Naive B cell (primary cell): Measurements from ENCODE around the gene GOLGB1. TPM values are rescaled to one million over a fixed set of nuclear protein-coding genes. Genes with fewer than 3 reads are reported as not detected.
"Not testable (repeated sequence)": the region's sequence is repeated elsewhere in the genome, so short reads cannot be mapped to it uniquely, and the experiment has no call there.

Experiments
- ATAC-seq, 2 donors: fragments of 150-1000 bp; cut with Tn5 transposase; 2 replicates each; pipeline ENCODE4 v1.10.0; 2021; ENCODE audit warnings: low read depth in 2 of 2, mild to moderate bottlenecking in 2 of 2, moderate library complexity in 2 of 2
- DNase-seq: peaks from one replicate; pipeline ENCODE4 v3.0.0; 2022
- H3K27ac Mint-ChIP-seq, 6 donors: one replicate each; pipeline ENCODE4 v1.8.0; 2020 to 2022; ENCODE audit warnings: mild to moderate bottlenecking in 6 of 6, mixed read lengths in 6 of 6, moderate library complexity in 5 of 6, inconsistent platforms in 2 of 6
- H3K27me3 Mint-ChIP-seq, 3 donors: one replicate each; pipeline ENCODE4 v1.8.0; 2021 to 2022; ENCODE audit warnings: mixed read lengths in 3 of 3, mild to moderate bottlenecking in 1 of 3
- H3K36me3 Mint-ChIP-seq, 2 donors: one replicate each; pipeline ENCODE4 v1.8.0; 2020 to 2022; ENCODE audit warnings: mixed read lengths in 2 of 2, inconsistent platforms in 1 of 2, mild to moderate bottlenecking in 1 of 2
- H3K4me1 Mint-ChIP-seq, 3 donors: one replicate each; pipeline ENCODE4 v1.8.0; 2020 to 2022; ENCODE audit warnings: mixed read lengths in 3 of 3, inconsistent platforms in 1 of 3, mild to moderate bottlenecking in 1 of 3, moderate library complexity in 1 of 3
- H3K4me3 Mint-ChIP-seq, 8 donors: one replicate each; pipeline ENCODE4 v1.8.0; 2020 to 2022; ENCODE audit warnings: mild to moderate bottlenecking in 8 of 8, mixed read lengths in 8 of 8, moderate library complexity in 8 of 8, inconsistent platforms in 2 of 8
- H3K9me3 Mint-ChIP-seq, 7 donors: one replicate each; pipeline ENCODE4 v1.8.0; 2020 to 2022; ENCODE audit warnings: mixed read lengths in 7 of 7, mild to moderate bottlenecking in 5 of 7, inconsistent platforms in 2 of 7, moderate library complexity in 1 of 7
- polyA plus RNA-seq, 6 donors: library from polyadenylated mRNA; unstranded; fragments of 300-500 nt; fragmentation: Illumina TruSeq; gene quantifications; one replicate each; pipeline ENCODE4 v1.2.3, GENCODE V29; 2021; ENCODE audit warnings: low read depth in 6 of 6

The GOLGB1 gene
- 10 to 100 TPM in 1 of 6 donors, 1 to 10 TPM in 5; 1.2 to 10.6 (median 5.8) TPM for polyA plus RNA-seq

- Mint-ChIP-seq H3K36me3 (no peaks in the 10 kb centered on the region), H3K27me3 (peaks cover 0 to 11% (median 0%) of the 10 kb centered on the region in 3 donors), H3K4me1 (peaks cover 0 to 4% (median 3%) of the 10 kb centered on the region in 3 donors), H3K9me3 (no peaks in the 10 kb centered on the region), H3K4me3 (no peak within 1 kb of the TSS), H3K27ac (no peak within 1 kb of the TSS)
- DNase-seq (peak; percentile 95), ATAC-seq (peak; percentile 89 to 92)
These were observed at the start of gene GOLGB1 for GRCh38 chr3:121749276-121750086. Gene GOLGB1 (minus strand): TSS chr3:121749741. CDS start chr3:121730971, 18,770 bp downstream.

- ATAC-seq (no peak), DNase-seq (no peak)
- Mint-ChIP-seq H3K27me3 (no peaks in the 10 kb centered on the region), H3K4me3 (peak overlapping the region in 4 of 8 donors; percentile 12 to 70 (median 30)), H3K9me3 (peaks cover 0 to 7% (median 0%) of the 10 kb centered on the region in 7 donors), H3K36me3 (peaks cover 8 to 10% of the 10 kb centered on the region in 2 donors), H3K4me1 (peaks cover 43 to 61% (median 45%) of the 10 kb centered on the region in 3 donors), H3K27ac (peak overlapping the region in 2 of 6 donors; percentile 48 to 74)
These were observed 47.4 kb upstream of the GOLGB1 start for GRCh38 chr3:121796970-121797369.

- Mint-ChIP-seq H3K4me3 (peak overlapping the region; percentile 67 to 92 (median 84)), H3K4me1 (peaks cover 32 to 55% (median 32%) of the 10 kb centered on the region in 3 donors), H3K27me3 (no peaks in the 10 kb centered on the region), H3K27ac (peak overlapping the region; percentile 7 to 92 (median 66)), H3K36me3 (peaks cover 7 to 15% of the 10 kb centered on the region in 2 donors), H3K9me3 (peaks cover 0 to 2% (median 0%) of the 10 kb centered on the region in 7 donors)
- ATAC-seq, result peak; percentile 70 to 81
- no peak for DNase-seq
These were observed 44.9 kb upstream of the GOLGB1 start for GRCh38 chr3:121794264-121794983.

- no peak for DNase-seq
- H3K9me3 Mint-ChIP-seq, result peaks cover 0 to 2% (median 0%) of the 10 kb centered on the region in 7 donors
- peaks cover 39 to 64% (median 46%) of the 10 kb centered on the region in 3 donors for H3K4me1 Mint-ChIP-seq
- H3K27ac Mint-ChIP-seq, result peak overlapping the region; percentile 86 to 98 (median 92)
- peak overlapping the region; percentile 67 to 92 (median 86) for H3K4me3 Mint-ChIP-seq
- peaks cover 20 to 29% of the 10 kb centered on the region in 2 donors for H3K36me3 Mint-ChIP-seq
- peak; percentile 22 to 24 for ATAC-seq
- no peaks in the 10 kb centered on the region for H3K27me3 Mint-ChIP-seq
These were observed 43.5 kb upstream of the GOLGB1 start for GRCh38 chr3:121793078-121793477.

- Mint-ChIP-seq H3K36me3 (peaks cover 44 to 49% of the 10 kb centered on the region in 2 donors), H3K27ac (peak overlapping the region in 2 of 6 donors; percentile 62 to 66)
These were observed 36.9 kb upstream of the GOLGB1 start for GRCh38 chr3:121786485-121786884.

GRCh38 chr3:121782784-121783183 lies 33.2 kb upstream of the GOLGB1 start:
- H3K27me3 Mint-ChIP-seq, H3K27ac Mint-ChIP-seq, H3K9me3 Mint-ChIP-seq, ATAC-seq, DNase-seq, H3K4me3 Mint-ChIP-seq: not testable (repeated sequence)
- H3K36me3 Mint-ChIP-seq, result peaks cover 49 to 50% of the 10 kb centered on the region in 2 donors
- H3K4me1 Mint-ChIP-seq, result peaks cover 7 to 26% (median 17%) of the 10 kb centered on the region in 3 donors

More at GRCh38 chr3:121786485-121786884, 36.9 kb upstream of the GOLGB1 start:
- DNase-seq, result no peak
- Mint-ChIP-seq H3K4me3 (peak overlapping the region in 1 of 8 donors; percentile 63), H3K9me3 (no peaks in the 10 kb centered on the region), H3K4me1 (peaks cover 15 to 36% (median 29%) of the 10 kb centered on the region in 3 donors), H3K27me3 (no peaks in the 10 kb centered on the region)
- no peak for ATAC-seq

GRCh38 chr3:121781611-121782010 lies 32.1 kb upstream of the GOLGB1 start:
- H3K27ac Mint-ChIP-seq, result peak overlapping the region in 1 of 6 donors; percentile 57
- no peak overlapping the region for H3K4me3 Mint-ChIP-seq
- peaks cover 42 to 52% of the 10 kb centered on the region in 2 donors for H3K36me3 Mint-ChIP-seq
- DNase-seq (no peak), ATAC-seq (no peak)
- no peaks in the 10 kb centered on the region for H3K27me3 Mint-ChIP-seq
- peaks cover 4 to 22% (median 16%) of the 10 kb centered on the region in 3 donors for H3K4me1 Mint-ChIP-seq
- H3K9me3 Mint-ChIP-seq, result no peaks in the 10 kb centered on the region

- Mint-ChIP-seq H3K27ac (peak overlapping the region in 1 of 6 donors; percentile 58), H3K9me3 (peaks cover 0 to 11% (median 2%) of the 10 kb centered on the region in 7 donors), H3K36me3 (peaks cover 49 to 56% of the 10 kb centered on the region in 2 donors)
- not testable (repeated sequence) for DNase-seq, H3K4me1 Mint-ChIP-seq, H3K27me3 Mint-ChIP-seq, ATAC-seq, H3K4me3 Mint-ChIP-seq
These were observed 25.6 kb upstream of the GOLGB1 start for GRCh38 chr3:121775095-121775494.

GRCh38 chr3:121769246-121769645 lies 19.7 kb upstream of the GOLGB1 start:
- DNase-seq, result no peak
- Mint-ChIP-seq H3K36me3 (peaks cover 23 to 24% of the 10 kb centered on the region in 2 donors), H3K4me3 (no peak overlapping the region), H3K27ac (no peak overlapping the region), H3K9me3 (no peaks in the 10 kb centered on the region), H3K4me1 (peaks cover 3 to 10% (median 6%) of the 10 kb centered on the region in 3 donors), H3K27me3 (no peaks in the 10 kb centered on the region)
- no peak for ATAC-seq

- Mint-ChIP-seq H3K9me3 (no peaks in the 10 kb centered on the region), H3K4me3 (no peak overlapping the region), H3K27me3 (no peaks in the 10 kb centered on the region), H3K36me3 (peaks cover 16% of the 10 kb centered on the region in 2 donors), H3K27ac (peak overlapping the region in 5 of 6 donors; percentile 49 to 84 (median 82)), H3K4me1 (peaks cover 3 to 10% (median 6%) of the 10 kb centered on the region in 3 donors)
- ATAC-seq, result peak; percentile 99
- peak; percentile 19 for DNase-seq
These were observed 18.9 kb upstream of the GOLGB1 start for GRCh38 chr3:121768452-121768851.

GRCh38 chr3:121759541-121760202 lies 10.1 kb upstream of the GOLGB1 start:
- Mint-ChIP-seq H3K4me3 (no peak overlapping the region), H3K4me1 (peaks cover 14 to 23% (median 22%) of the 10 kb centered on the region in 3 donors), H3K27me3 (no peaks in the 10 kb centered on the region), H3K36me3 (no peaks in the 10 kb centered on the region), H3K27ac (peak overlapping the region in 2 of 6 donors; percentile 42 to 69), H3K9me3 (peaks cover 0 to 2% (median 0%) of the 10 kb centered on the region in 7 donors)
- no peak for DNase-seq
- peak; percentile 44 to 47 for ATAC-seq

GRCh38 chr3:121758727-121759450 lies 9.3 kb upstream of the GOLGB1 start:
- Mint-ChIP-seq H3K9me3 (peaks cover 0 to 2% (median 0%) of the 10 kb centered on the region in 7 donors), H3K4me1 (peaks cover 14 to 23% (median 22%) of the 10 kb centered on the region in 3 donors), H3K4me3 (no peak overlapping the region), H3K27ac (no peak overlapping the region), H3K27me3 (no peaks in the 10 kb centered on the region), H3K36me3 (no peaks in the 10 kb centered on the region)
- DNase-seq (no peak), ATAC-seq (no peak)
